Central memory CD4-positive, alpha-beta T cell (primary cell): ENCODE data around the gene CAV2.
"Not testable (repeated sequence)": the region's sequence is repeated elsewhere in the genome, so short reads cannot be mapped to it uniquely, and the experiment has no call there.

ENCODE experiments used
- DNase-seq: peaks from one replicate; pipeline ENCODE4 v3.0.0; 2022
- total RNA-seq, 3 experiments: gene quantifications; one replicate each; lab custom pipeline; 2026; lab: John Stamatoyannopoulos, UW

CAV2 gene
- total RNA-seq = 0 to 0.05 (median 0) reads per million in 3 experiments

DNA sequence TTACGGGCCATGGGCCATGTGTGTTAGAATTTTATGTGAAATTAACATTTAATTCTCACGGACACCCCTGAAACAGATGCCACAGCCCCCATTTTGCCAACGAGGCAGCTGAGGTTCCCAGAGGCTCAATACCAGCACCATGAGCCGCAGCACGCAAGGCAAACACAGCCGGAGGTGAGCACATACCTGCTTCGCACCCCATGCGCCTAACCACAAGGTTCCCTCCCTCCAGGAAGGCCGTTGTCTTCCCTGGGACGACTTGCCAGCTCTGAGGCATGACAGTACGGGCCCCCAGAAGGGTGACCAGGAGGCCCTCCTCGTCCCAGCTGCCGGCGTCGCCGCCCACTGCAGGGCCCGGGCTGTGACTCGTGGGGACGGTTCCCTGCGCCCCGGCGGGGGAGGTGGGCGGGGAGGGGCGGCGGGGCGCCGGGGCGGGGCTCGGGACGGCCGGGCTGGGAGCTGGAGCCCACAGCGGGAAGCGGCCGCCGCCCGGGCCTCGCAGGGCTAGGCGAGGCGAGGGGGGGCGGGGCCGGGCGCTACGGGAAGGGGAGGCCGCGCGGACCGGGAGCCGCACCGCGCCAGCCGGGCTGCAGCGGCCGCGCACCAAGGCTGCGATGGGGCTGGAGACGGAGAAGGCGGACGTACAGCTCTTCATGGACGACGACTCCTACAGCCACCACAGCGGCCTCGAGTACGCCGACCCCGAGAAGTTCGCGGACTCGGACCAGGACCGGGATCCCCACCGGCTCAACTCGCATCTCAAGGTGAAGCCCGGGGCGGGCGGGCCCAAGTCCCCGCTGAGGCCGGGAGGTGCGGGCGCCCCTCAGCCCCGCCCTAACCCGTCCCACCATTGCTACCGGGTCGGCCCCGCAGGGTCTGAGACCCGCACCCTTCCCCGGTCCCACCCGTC, at the start of gene CAV2:
Gene CAV2 (plus strand): TSS at position 571 of the 910 bp plus-strand sequence. CDS start 44 bp downstream, at position 615.
- DNase-seq = no peak

DNA sequence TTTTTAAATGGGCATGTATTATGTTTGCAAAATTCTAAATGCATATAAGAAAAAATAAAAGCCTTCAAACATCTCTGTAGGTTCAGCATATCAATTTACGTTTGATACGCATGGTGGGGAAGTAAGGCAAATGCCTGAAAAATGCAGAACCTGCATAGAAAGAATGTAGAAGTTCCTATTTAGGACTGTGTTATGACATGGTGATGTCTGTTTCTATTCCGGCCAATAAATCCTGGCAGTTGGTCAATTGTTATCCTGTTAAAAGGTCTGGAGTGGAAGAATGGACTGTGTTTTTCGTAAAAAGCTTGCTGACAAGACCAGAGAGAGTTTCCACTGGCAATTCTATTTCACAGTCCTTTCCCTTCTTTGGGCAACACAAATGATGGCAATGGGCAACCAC, 49.6 kb upstream of the CAV2 start:
- DNase-seq = no peak

- DNase-seq = no peak
These were observed 47.4 kb upstream of the CAV2 start for GRCh38 chr7:116451957-116452729.

GRCh38 chr7:116454377-116454776, 45.2 kb upstream of the CAV2 start:
- no peak for DNase-seq

DNA sequence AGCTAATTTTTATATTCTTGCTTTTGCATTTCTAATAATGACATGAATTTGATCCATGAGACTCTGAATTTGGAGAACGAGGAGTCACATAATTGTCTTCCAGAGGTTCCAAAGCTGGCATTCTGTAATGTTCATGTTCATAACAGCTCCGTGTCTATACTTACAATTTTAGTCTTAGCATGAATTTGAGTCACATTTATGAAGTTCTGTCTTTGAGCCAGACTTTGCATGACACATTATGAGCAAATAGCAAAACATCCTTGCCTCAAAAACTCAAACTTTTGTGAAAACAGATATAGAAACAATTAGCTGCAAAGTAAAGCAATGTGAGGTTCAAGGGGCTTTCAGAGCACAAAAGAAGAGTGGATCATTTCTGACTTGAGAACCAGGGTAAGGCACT, 44.5 kb upstream of the CAV2 start:
- DNase-seq = no peak

GRCh38 chr7:116455499-116455898, 44.0 kb upstream of the CAV2 start:
- DNase-seq = no peak

DNA sequence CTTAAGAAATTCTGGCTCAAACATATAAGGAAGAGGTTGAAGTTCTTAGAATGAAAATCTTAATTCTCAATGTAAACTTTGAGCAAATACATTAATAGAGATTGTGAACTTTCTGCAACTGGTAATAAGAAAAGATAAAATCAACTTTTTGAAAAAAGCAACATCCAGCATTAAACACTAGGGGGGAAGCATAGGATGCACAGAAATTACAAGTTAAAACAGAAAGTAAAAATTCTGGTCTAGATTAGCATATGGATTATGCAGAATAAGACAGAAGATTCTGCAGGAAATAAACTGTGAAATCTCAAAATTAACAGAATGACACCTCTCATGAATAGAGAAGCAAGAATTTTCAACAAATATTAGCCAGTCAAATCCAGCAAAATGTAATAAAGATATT, 38.0 kb upstream of the CAV2 start:
- DNase-seq = no peak

DNA sequence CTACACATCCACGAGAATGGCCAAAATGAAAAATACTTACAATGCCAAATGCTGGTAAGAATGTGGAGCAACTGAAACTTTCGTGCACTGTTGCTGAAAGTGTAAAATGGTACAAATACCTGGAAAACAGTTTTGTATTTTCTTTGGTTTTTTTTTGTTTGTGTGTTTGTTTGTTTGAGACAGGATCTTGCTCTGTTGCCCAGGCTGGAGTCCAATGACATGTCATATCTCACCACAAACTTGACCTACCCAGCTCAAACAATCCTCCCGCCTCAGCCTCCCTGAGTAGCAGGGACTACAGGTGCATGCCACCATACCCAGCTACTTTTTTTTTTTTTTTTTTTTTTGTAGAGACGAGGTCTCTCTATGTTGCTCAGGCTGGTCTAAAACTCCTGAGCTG, 35.6 kb upstream of the CAV2 start:
- DNase-seq = no peak

DNA sequence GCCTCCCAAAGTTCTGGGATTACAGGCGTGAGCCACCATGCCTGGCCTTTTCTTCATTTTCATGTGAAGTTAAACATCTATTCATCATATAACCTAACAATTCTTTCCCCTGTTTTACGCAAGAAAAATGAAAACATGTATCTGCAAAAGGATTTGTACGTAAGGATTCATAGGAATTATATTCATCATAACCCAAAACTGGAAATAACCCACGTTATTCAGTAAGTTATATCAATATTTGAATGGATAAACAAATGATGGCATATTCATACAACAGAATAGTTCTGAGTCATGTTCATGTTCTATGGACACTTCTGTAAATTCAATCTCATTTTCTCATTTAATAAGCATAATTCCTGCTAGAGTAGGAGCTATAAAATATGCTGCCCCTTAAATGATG, 35.2 kb upstream of the CAV2 start:
- no peak for DNase-seq

DNA sequence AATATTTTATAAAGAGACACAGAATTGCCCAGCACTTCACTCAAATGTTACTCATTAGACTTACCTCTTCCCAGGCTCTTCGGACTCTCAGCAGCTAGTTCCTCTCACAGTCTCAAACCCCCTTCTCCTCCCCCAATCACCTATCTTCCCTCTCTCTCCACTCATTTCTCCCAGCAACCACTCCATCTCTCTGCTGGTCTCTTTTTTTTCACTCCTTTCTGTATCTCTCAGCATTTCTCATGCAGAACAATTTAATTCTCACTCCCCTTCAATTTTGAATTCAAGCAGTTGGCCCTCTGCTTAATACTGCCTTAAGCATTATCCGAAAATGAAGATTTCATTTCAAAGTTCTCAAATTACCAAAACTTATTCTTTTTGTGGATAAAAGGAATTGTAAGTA, 34.4 kb upstream of the CAV2 start:
- DNase-seq = no peak

DNA sequence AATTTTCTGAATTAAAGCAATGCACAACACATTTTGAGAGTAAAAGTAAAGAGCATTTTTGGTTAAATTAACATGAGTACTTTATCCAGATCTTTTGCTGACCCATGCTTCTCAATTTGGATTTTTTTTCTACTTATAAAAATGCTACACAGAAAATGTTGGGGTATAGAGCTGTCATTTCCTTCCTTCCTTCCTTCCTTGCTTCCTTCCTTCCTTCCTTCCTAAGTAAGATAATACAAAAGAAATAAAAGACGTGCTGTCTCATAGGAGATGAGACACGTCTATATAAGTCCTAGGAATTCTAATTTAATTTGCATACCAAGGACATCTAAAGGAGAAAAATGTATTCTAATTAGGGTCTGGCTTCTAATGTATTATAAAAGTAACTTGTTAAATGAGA, 31.0 kb upstream of the CAV2 start:
- no peak for DNase-seq

GRCh38 chr7:116477625-116478024, 21.9 kb upstream of the CAV2 start:
- DNase-seq = no peak

GRCh38 chr7:116478834-116479233, 20.7 kb upstream of the CAV2 start:
- no peak for DNase-seq

DNA sequence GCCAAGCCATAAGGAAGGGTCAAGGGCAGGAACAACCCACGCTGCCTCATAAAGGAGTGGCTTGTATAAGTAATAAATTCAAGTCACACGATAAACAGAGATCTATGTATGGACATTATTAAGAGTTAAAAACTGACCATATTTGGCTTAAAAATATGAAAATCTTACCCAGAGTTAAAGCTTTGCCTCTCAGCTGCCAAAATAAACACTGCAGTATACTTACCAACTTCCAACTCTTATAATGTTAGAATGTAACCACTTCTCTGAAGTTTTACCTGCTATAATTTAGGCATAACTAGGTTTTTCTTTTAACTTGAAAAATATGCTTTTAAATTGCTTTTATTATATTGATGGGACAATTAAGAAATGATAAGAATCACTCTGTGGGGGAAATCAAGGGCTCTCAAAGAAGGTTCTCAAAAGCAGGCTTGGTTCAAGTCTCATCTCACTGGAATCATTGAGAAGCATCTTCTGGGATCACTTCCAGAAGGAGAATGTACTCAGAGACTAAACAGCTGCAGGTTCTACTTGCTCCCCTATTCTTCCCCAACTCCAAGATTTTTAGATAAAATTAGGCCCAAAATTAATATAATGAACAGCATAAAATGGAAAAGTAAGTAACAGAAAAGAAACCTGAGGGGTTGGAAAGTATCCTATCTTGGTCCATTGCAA, 16.1 kb upstream of the CAV2 start:
- no peak for DNase-seq

- not testable (repeated sequence) for DNase-seq
These were observed 15.1 kb upstream of the CAV2 start for GRCh38 chr7:116484389-116484788.

DNA sequence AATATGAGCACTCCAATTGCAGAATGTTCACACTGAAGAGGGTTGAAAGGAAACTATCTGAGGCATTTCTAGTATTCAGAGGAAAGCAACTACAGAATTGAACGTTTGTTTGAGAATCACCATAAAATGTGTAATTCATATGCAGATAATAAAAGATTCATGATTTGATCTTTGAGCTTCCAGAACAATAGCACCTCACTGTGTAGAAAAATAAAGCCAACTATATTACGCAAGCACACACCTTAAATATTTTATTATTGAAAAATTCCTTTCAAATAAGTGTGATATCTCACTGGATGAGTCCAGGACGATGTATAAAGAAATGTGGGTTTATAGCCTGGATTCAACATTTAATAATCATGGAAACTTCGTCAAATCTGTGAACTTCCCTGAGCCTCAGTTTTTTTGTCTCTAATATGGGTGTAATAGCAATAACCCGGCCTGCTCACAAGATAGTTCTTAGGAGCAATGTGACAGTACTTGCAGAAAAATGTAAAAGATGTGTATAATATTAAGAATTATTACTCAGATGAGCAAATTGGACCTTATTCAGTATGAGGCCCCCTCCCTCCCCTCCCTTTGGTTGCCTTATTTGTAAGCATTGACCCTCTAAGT, 11.5 kb upstream of the CAV2 start:
- no peak for DNase-seq

GRCh38 chr7:116490351-116490750, 9.2 kb upstream of the CAV2 start:
- DNase-seq = no peak

GRCh38 chr7:116491887-116492653, 7.5 kb upstream of the CAV2 start:
- DNase-seq = no peak

DNA sequence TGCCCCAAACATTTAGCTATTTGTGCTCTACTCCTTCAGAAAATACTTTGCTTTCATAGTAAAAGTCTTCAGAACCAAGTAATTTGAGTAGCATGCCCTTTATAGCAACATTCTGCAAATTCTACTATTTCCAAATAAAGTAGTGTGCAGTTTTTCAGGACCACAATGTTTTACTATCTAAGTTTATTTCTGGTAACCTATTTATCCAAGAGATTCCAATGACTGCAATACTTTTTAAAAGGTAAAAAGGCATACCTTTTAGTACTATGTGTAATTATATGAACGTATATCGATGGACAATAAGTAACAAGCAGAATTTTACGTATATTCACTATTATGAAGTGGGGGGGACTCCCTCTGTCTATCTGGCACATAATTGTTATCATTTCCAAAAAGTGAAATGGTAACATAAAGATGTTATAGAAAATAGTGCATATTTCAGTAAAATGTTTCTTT, 6.9 kb upstream of the CAV2 start:
- no peak for DNase-seq

GRCh38 chr7:116493449-116493848, 6.1 kb upstream of the CAV2 start:
- no peak for DNase-seq

DNA sequence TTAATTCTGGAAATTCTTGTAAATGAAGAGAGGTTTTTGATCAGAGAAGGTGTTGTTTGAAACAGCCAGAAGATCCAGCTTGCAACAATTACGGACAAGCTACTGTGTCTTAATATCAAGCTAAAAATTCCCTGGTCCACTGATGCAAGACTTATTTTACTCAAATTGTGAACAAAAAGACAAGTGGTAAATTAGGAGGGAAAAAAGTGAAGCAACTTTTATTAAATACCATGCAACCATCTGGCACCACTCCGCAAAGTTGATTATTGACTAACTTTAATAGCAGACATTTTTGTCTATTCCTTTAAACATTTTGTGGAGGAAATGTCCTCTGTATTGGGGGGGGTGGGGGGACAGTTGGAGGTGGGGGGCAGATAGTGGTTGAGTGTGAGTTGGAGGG, 5.1 kb upstream of the CAV2 start:
- no peak for DNase-seq

DNA sequence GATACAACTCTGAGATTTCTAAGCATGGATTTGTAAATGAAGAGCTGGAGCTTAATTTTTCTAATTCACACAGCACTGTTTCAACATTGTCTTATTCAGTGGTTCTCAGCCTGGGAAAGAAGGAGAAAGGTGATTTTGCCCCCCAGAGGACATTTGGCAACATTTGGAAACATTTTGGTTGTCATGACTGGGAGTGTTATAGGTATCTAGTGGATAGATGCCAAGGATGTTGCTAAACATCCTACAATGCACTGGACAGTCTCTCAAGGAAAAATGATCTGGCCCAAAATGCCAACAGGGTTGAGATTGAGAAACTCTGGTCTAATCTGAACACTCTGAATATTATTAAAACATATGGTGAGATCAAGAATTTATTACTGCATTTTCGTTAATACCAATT, 3.8 kb upstream of the CAV2 start:
- DNase-seq = no peak
